GM23338 (cell line): ENCODE results near the gene PIANP. TPM values are rescaled to one million over a fixed set of nuclear protein-coding genes. Genes with fewer than 3 reads are reported as not detected.

Experiments
- ATAC-seq: fragments of 200-7000 bp; cut with Tn5 transposase; 3 replicates; pipeline ENCODE4 v1.9.1; 2020
- DNase-seq: peaks from one replicate; pipeline ENCODE4 v3.0.0-alpha.2; 2015; ENCODE audit warnings: low spot score
- H2AFZ ChIP-seq: fragments of 200-600 bp; sonication (generic); 2 replicates; pipeline ENCODE4 v1.8.0; 2016; ENCODE audit warnings: antibody characterized with exemption, mild to moderate bottlenecking, moderate library complexity
- H3F3A ChIP-seq: fragments of 200-600 bp; sonication (generic); replicated peaks from 2 replicates; pipeline ENCODE4 v1.8.0; 2017; ENCODE audit warnings: antibody characterized with exemption, mixed run types, low read depth
- H3K27ac ChIP-seq: fragments of 200-600 bp; sonication (generic); 2 replicates; pipeline ENCODE4 v1.6.1; 2016; ENCODE audit warnings: low read depth
- H3K27me3 ChIP-seq: fragments of 200-600 bp; sonication (generic); 2 replicates; pipeline ENCODE4 v1.8.0; 2016; ENCODE audit warnings: mild to moderate bottlenecking, mixed run types, moderate library complexity; ENCODE audit not compliant: insufficient read depth
- H3K36me3 ChIP-seq: fragments of 200-600 bp; sonication (generic); 2 replicates; pipeline ENCODE4 v1.8.0; 2016; ENCODE audit warnings: mild to moderate bottlenecking; ENCODE audit not compliant: insufficient read depth
- H3K4me1 ChIP-seq: fragments of 200-600 bp; sonication (generic); 2 replicates; pipeline ENCODE4 v1.8.0; 2016; ENCODE audit warnings: mild to moderate bottlenecking, moderate library complexity; ENCODE audit not compliant: insufficient read depth
- H3K4me2 ChIP-seq: fragments of 200-600 bp; sonication (generic); 2 replicates; pipeline ENCODE4 v1.7.1; 2017; ENCODE audit warnings: mixed run types
- H3K4me3 ChIP-seq: fragments of 200-600 bp; sonication (generic); 2 replicates; pipeline ENCODE4 v1.6.1; 2016; ENCODE audit warnings: mixed run types
- H3K79me2 ChIP-seq: fragments of 200-600 bp; sonication (generic); replicated peaks from 2 replicates; pipeline ENCODE4 v1.8.0; 2017; ENCODE audit warnings: mild to moderate bottlenecking; ENCODE audit not compliant: insufficient read depth
- H3K9me2 ChIP-seq: fragments of 200-600 bp; sonication (generic); 2 replicates; pipeline ENCODE4 v1.8.0; 2017; ENCODE audit not compliant: insufficient read depth
- H4K20me1 ChIP-seq: fragments of 200-600 bp; sonication (generic); replicated peaks from 2 replicates; pipeline ENCODE4 v1.8.0; 2017; ENCODE audit warnings: mild to moderate bottlenecking; ENCODE audit not compliant: insufficient read depth
- H3K27ac Mint-ChIP-seq: 2 replicates; pipeline ENCODE4 v1.8.0; 2020; ENCODE audit warnings: inconsistent platforms, mild to moderate bottlenecking, moderate library complexity, mixed read lengths
- H3K27me3 Mint-ChIP-seq: 3 replicates; pipeline ENCODE4 v1.8.0; 2022; ENCODE audit warnings: low read depth, mild to moderate bottlenecking, moderate library complexity, mixed read lengths, inconsistent platforms; ENCODE audit not compliant: insufficient read depth, poor library complexity
- H3K36me3 Mint-ChIP-seq: 3 replicates; pipeline ENCODE4 v1.8.0; 2021; ENCODE audit warnings: low read depth, mild to moderate bottlenecking, inconsistent platforms, moderate library complexity, mixed read lengths
- H3K4me1 Mint-ChIP-seq: 3 replicates; pipeline ENCODE4 v1.8.0; 2020; ENCODE audit warnings: mild to moderate bottlenecking, inconsistent platforms, mixed read lengths
- H3K4me3 Mint-ChIP-seq: 3 replicates; pipeline ENCODE4 v1.8.0; 2021; ENCODE audit warnings: moderate library complexity, mild to moderate bottlenecking, inconsistent platforms, mixed read lengths
- H3K9me3 Mint-ChIP-seq: 3 replicates; pipeline ENCODE4 v1.8.0; 2020; ENCODE audit warnings: moderate library complexity, mild to moderate bottlenecking, inconsistent platforms, mixed read lengths
- CREB1 ChIP-seq: fragments of 250-450 bp; sonication (Bioruptor Pico); IDR thresholded peaks from 2 replicates; pipeline ENCODE4 v1.5.0; 2020; ENCODE audit warnings: low read depth, mild to moderate bottlenecking, moderate library complexity
- CTCF ChIP-seq, 2 experiments: fragments of 200-600 bp in 1 of 2; sonication (generic) in 1 of 2; conservative IDR thresholded peaks; 2 replicates each; pipeline versions ENCODE4 v1.5.1 to v1.6.1; 2016 to 2017; ENCODE audit warnings: antibody characterized with exemption in 2 of 2, low read depth in 2 of 2, mild to moderate bottlenecking in 2 of 2, moderate library complexity in 1 of 2
- EZH2 ChIP-seq: fragments of 200-600 bp; sonication (generic); IDR thresholded peaks from one replicate; pipeline ENCODE4 v1.8.0; 2017; ENCODE audit warnings: antibody characterized with exemption, mild to moderate bottlenecking, low read depth; ENCODE audit not compliant: unreplicated experiment
- EZH2phosphoT487 ChIP-seq: fragments of 200-600 bp; sonication (generic); IDR thresholded peaks from one replicate; pipeline ENCODE4 v1.8.1; 2018; ENCODE audit warnings: antibody characterized with exemption; ENCODE audit not compliant: unreplicated experiment
- JUNB ChIP-seq: IDR thresholded peaks from one replicate; pipeline ENCODE4 v1.6.1; 2016; ENCODE audit warnings: antibody characterized with exemption; ENCODE audit not compliant: unreplicated experiment
- NANOG ChIP-seq: IDR thresholded peaks from 2 replicates; pipeline ENCODE4 v1.6.1; 2016; ENCODE audit warnings: antibody characterized with exemption, borderline replicate concordance
- POLR2AphosphoS5 ChIP-seq: IDR thresholded peaks from 2 replicates; pipeline ENCODE4 v1.6.1; 2016; ENCODE audit warnings: antibody characterized with exemption, low read depth
- REST ChIP-seq: IDR thresholded peaks from one replicate; pipeline ENCODE4 v1.6.1; 2018; ENCODE audit warnings: antibody characterized with exemption; ENCODE audit not compliant: unreplicated experiment
- STAT1 ChIP-seq: IDR thresholded peaks from one replicate; pipeline ENCODE4 v1.6.1; 2016; ENCODE audit warnings: antibody characterized with exemption; ENCODE audit not compliant: unreplicated experiment
- ZNF331 ChIP-seq: fragments of 250-450 bp; sonication (Bioruptor Pico); IDR thresholded peaks from 2 replicates; pipeline ENCODE4 v1.5.0; 2020; ENCODE audit warnings: low read depth, mild to moderate bottlenecking, moderate library complexity
- polyA plus RNA-seq: library from polyadenylated mRNA; unstranded; fragments of >200 nt; fragmentation: Nextera tagmentation; extraction: Ambion mirVana; gene quantifications from 2 replicates; pipeline ENCODE4 v1.2.1, GENCODE V29; 2016
- total RNA-seq: library from RNA; depleted of rRNA; stranded (reverse); fragments of >200 nt; shearing (Covaris generic); gene quantifications from 2 replicates; pipeline ENCODE4 v1.2.3, GENCODE V29; 2014

Gene PIANP
- total and polyA plus RNA-seq, 2 experiments from 2014 or later: 2.2 to 6.4 TPM

DNA sequence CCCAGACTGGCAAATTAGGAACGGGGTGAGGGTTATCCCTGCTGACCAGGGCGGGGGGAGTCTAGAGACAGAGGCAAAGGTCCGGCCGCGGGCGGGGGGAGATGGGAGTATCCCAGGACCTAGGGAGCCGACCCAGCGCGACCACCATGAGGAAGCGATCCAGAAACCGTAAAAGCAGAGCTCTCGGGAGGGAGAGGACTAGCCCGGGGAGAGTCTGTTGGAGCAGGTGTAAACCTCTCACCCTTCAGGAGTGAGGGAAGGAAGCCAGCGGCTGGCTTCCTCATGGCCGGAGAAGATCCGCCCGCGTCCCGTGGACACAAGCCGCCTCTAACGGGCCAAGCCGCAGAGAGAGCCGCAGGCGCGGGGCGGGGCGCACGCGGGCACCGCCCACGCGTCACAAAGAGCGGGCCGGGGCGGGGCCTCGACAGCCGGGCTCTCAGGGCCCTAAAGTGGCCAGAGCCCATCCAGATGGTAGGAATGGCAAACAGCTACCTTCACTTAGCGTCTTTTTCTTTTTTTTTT is 53.5 kb downstream of the PIANP start, which contains the start of gene ACRBP:
TSS of gene ACRBP (minus strand) at position 350 of the 522 bp plus-strand sequence. CDS start at position 284, 66 bp downstream.
- H3K79me2 ChIP-seq: no peaks in the 10 kb centered on the region
- peak within 1 kb of the TSS; percentile 95 for H2AFZ ChIP-seq
- no peak within 1 kb of the TSS for H3K27ac ChIP-seq
- peaks cover 9% of the 10 kb centered on the region; the same call in 1 of the 2 replicates for H3F3A ChIP-seq
- peaks cover 9% of the 10 kb centered on the region for H3K4me1 Mint-ChIP-seq
- H3K27ac Mint-ChIP-seq: no peak within 1 kb of the TSS
- peaks cover 20% of the 10 kb centered on the region for H3K27me3 ChIP-seq
- H3K4me3 Mint-ChIP-seq: peak within 1 kb of the TSS; percentile 85
- ATAC-seq (peak; percentile 96), DNase-seq (peak; percentile 89)
- H3K4me1 ChIP-seq: peaks cover 10% of the 10 kb centered on the region; the same call in 1 of the 2 replicates
- H3K27me3 Mint-ChIP-seq: peaks cover 3% of the 10 kb centered on the region
- TF ChIP-seq CREB1 (CRISPR knock-in tag): peak; percentile 62
- TF ChIP-seq POLR2AphosphoS5: peak; percentile 85
- TF ChIP-seq STAT1: no peak
- no peak for TF ChIP-seq EZH2phosphoT487
- TF ChIP-seq JUNB: no peak
- no peak for TF ChIP-seq REST
- no peak for TF ChIP-seq EZH2
- no peak for TF ChIP-seq ZNF331 (CRISPR knock-in tag)
- peak within 1 kb of the TSS; percentile 87 for H3K4me3 ChIP-seq
- H3K9me2 ChIP-seq: no peaks in the 10 kb centered on the region
- peaks cover 18% of the 10 kb centered on the region; the same call in 2 of the 3 replicates for H3K36me3 Mint-ChIP-seq
- no peaks in the 10 kb centered on the region for H3K9me3 Mint-ChIP-seq
- H4K20me1 ChIP-seq: 0 out of 2 replicates have a peak, but pooled peaks cover 2% of the 10 kb centered on the region
- peak within 1 kb of the TSS; percentile 93 for H3K4me2 ChIP-seq
- 0 out of 2 replicates have a peak, but pooled peaks cover 4% of the 10 kb centered on the region for H3K36me3 ChIP-seq

GRCh38 chr12:6646276-6647082 is 54.1 kb downstream of the PIANP start:
- H3K4me1 Mint-ChIP-seq: peaks cover 9% of the 10 kb centered on the region
- Histone ChIP-seq H3K9me2 (no peaks in the 10 kb centered on the region), H3K79me2 (no peaks in the 10 kb centered on the region), H2AFZ (peak overlapping the region; percentile 95), H3K4me2 (peak overlapping the region; percentile 93), H3K4me1 (peaks cover 10% of the 10 kb centered on the region; the same call in 1 of the 2 replicates), H3K4me3 (peak overlapping the region; percentile 87), H4K20me1 (no peaks in the 10 kb centered on the region), H3K27ac (no peak overlapping the region), H3K27me3 (peaks cover 24% of the 10 kb centered on the region), H3K36me3 (0 out of 2 replicates have a peak, but pooled peaks cover 4% of the 10 kb centered on the region), H3F3A (peaks cover 9% of the 10 kb centered on the region; the same call in 1 of the 2 replicates)
- peaks cover 5% of the 10 kb centered on the region for H3K27me3 Mint-ChIP-seq
- no peaks in the 10 kb centered on the region for H3K9me3 Mint-ChIP-seq
- peaks cover 15% of the 10 kb centered on the region; the same call in 2 of the 3 replicates for H3K36me3 Mint-ChIP-seq
- peak; percentile 66 for DNase-seq
- no peak overlapping the region for H3K27ac Mint-ChIP-seq
- peak; percentile 76 for ATAC-seq
- H3K4me3 Mint-ChIP-seq: peak overlapping the region; percentile 85
- TF ChIP-seq EZH2phosphoT487 (no peak), CTCF (conservative IDR thresholded peaks at IDR 0.05; ENCODE audit: low read depth in 2 of 2) (no peak), JUNB (no peak), POLR2AphosphoS5 (no peak), REST (no peak), NANOG (no peak)
